Measurements from ENCODE around the gene TMEM187.
"Not testable (repeated sequence)": the region's sequence is repeated elsewhere in the genome, so short reads cannot be mapped to it uniquely, and the experiment has no call there.

TMEM187 gene

GRCh38 chrX:153971450-153972367, 845 bp upstream of the TMEM187 start, which contains the start of gene HCFC1:
HCFC1 (minus strand) TSS chrX:153971818; CDS start chrX:153970840, 978 bp downstream.
- peak; percentile 99 for DNase-seq (ENCODE audit: low read depth, low spot score)

- peak; percentile 44 for DNase-seq (ENCODE audit: low read depth, low spot score)
These were observed 811 bp downstream of the TMEM187 start for GRCh38 chrX:153973127-153974002.

DNA sequence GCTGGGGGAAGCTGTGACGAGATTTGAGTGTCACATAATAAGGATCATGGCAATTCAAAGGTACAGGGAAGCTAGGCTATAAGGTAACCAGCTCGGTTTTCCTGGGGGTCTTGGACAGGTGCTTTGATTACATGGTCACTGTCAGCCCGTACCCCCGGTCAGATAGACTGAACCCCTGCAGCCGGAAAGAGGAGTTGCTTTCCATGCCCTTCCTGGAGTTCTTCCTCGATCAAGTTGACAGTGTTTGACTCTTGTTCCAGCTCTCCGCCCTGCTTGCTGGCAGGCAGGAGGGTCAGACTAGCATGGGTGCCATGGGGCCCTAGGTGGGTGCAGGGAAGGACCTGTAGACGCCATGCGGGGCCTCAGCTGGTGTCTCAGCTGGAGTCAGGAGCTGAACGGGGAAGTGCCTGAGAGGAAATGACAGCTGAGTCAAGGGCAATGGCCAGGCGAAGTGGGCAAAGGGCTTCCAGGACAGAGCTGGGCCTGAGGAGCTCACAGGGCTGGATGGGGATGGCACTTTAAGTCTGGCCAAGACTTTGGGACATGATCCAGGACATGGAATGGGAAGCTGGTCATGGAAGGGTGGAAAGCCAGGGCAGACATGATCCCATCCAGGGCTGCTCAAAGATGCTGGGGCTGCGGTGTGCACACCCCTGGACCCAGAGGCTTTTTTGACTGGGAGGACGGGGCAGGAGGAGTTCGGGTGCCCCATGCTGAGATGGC, 1.6 kb downstream of the TMEM187 start:
- DNase-seq (ENCODE audit: low read depth, low spot score): no peak

- no peak for DNase-seq (ENCODE audit: low read depth, low spot score)
These were observed 2.3 kb downstream of the TMEM187 start for GRCh38 chrX:153974726-153975286.

- not testable (repeated sequence) for DNase-seq (ENCODE audit: low read depth, low spot score)
These were observed 7.8 kb downstream of the TMEM187 start for GRCh38 chrX:153980394-153980793.

GRCh38 chrX:153981231-153981630, 8.7 kb downstream of the TMEM187 start:
- DNase-seq (ENCODE audit: low read depth, low spot score): peak; percentile 63

DNA sequence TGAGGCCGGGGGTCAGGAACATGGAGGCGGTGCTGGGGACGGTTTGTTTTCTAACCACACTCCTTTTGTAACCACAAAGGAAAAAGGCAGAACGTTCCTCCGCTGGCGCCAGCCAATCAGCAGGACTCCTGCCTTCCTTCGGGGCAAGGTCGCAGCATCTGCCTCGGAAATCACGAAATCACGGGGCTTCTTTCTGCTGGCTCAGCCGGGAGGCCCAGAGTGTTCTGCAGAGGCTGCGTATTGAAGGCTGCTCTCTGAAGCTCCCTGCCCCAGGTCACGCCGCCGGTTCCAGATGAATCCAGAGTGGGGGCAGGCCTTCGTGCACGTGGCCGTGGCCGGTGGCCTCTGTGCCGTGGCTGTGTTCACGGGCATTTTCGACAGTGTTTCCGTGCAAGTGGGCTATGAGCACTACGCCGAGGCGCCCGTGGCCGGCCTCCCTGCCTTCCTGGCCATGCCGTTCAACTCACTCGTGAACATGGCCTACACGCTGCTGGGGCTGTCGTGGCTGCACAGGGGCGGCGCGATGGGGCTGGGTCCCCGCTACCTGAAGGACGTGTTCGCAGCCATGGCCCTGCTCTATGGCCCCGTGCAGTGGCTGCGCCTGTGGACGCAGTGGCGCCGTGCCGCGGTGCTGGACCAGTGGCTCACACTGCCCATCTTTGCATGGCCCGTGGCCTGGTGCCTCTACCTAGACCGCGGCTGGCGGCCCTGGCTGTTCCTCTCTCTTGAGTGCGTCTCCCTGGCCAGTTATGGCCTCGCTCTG, 9.4 kb downstream of the TMEM187 start:
- DNase-seq (ENCODE audit: low read depth, low spot score): peak; percentile 83

GRCh38 chrX:153983321-153983801, 10.8 kb downstream of the TMEM187 start:
- no peak for DNase-seq (ENCODE audit: low read depth, low spot score)

- no peak for DNase-seq (ENCODE audit: low read depth, low spot score)
These were observed 12.0 kb downstream of the TMEM187 start for GRCh38 chrX:153984351-153985178.

DNA sequence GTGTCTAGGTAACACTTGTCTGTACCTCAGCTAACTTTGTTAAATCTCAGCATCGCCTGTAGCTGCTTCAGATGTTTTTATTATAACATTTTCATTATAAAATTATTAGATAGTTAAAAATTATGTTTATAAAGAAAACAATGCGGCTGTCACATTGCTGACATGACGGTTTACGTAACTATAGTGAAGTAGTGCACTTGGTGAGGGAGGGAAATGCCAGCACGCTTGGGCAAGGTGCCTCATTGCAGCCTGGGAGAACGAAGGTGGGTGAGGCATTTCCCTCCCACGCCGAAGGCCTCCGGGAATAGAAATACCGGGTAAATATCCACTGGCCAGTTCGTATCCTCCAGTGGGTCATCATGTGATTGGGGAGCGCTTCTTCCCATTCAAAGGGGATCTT, 15.9 kb downstream of the TMEM187 start:
- DNase-seq (ENCODE audit: low read depth, low spot score): no peak

DNA sequence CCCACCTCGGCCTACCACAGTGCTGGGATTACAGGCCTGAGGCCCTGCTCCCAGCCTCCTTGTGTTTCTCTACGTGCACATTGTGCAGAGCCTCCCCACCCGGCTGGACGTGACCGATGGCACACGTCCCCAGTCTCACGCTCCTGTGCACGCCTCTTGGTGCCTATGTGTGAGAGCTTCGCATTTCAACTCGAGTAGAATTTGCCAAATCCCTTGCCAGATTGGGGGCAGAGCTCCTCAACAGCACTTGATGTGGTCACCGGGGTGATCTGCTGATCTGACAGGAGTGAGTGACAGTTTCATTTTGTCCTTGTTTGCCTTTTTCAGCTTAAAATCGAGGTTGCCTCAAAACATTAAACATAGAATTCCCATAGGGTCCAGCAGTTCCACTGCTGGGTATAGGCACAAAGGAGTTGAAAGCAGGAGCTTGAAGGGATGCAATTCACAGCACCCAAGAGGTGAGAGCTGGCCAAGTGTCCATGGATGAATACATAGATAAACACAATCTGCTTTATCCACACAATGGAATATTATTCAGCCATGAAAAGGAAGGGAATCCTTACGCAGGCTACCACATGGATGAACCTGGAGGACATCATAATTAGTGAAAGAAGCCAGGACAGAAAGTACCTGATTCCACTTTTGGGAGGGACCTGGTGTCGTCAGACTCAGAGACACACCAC, 17.6 kb downstream of the TMEM187 start:
- no peak for DNase-seq (ENCODE audit: low read depth, low spot score)

DNA sequence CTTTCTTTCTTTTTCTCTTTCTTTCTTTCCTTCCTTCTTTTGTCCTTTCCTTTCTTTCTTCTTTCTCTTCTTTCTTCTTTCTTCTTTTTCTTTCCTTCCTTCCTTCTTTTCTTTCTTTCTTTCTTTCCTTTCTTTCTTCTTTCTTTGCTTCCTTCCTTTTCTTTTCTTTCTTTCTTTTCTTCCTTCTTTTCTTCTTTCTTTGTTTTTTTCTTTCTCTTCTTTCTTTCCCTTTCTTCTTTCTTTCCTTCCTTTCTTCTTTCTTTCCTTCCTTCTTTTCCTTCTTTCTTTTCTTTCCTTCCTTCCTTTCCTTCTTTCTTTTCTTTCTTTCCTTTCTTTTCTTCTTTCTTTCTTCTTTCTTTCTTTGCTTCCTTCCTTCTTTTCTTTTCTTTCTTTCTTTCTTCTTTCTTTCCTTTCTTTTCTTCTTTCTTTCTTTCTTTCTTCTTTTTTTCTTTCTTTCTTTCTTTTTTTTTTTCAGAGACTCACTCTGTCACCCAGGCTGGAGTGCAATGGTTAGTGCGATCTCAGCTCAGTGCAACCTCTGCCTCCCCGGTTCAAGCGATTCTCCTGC, 18.5 kb downstream of the TMEM187 start:
- no peak for DNase-seq (ENCODE audit: low read depth, low spot score)

DNA sequence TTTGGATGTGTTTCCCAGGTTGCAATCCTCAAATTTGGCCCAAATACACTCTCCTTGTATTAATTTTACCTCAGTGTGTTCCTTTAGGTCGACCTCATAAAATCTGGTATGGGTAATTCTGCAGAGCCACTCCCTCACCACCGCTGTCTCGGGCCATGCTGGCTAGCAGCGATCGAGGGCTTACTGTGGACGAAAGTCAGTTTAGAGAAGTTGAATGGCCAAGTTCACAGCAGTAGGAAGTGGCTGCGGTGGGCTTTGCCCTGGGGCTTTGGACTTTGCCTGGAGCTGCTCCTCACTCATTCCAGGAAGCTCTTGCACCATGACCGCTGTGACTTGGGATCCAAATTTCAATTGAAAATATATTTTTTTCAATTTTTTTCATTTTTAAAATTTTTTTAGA, 19.6 kb downstream of the TMEM187 start:
- no peak for DNase-seq (ENCODE audit: low read depth, low spot score)

- DNase-seq (ENCODE audit: low read depth, low spot score): no peak
These were observed 20.5 kb downstream of the TMEM187 start for GRCh38 chrX:153993079-153993478.

DNA sequence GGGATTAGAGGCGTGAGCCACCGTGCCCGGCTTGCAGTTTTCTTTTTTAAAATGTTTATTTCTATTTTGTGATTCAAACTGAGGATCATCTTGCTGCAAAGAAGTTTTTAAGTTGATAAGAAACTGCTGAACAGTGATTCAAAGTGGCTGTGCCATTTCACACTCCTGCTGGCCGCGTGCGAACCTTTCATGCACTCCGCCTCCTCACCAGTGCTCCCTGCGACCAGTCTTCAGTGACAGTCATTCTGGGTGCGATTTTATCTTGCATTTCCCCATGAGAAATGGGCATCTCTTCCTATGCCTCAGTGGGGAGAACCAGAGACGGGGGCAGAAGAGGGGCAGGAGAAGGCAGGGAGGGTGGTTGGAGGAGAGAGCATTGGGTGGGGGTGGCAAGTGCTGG, 21.4 kb downstream of the TMEM187 start:
- no peak for DNase-seq (ENCODE audit: low read depth, low spot score)

DNA sequence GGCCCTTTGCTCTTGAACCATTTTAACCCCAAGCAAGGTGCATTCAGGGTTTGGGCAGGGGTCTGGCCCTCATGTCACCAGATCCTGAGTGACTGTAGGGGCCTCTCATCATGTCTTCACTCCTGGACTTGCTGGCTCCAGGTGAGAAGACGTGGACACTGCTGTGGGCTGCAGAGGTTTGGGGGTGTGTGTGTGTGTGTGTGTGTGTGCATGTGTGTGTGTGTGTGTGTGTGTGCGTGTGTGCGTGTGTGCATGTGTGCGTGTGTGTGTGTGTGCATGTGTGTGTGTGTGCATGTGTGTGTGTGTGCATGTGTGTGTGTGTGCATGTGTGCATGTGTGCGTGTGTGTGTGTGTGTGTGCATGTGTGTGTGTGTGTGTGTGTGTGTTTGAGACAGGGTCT, 21.8 kb downstream of the TMEM187 start:
- DNase-seq (ENCODE audit: low read depth, low spot score): not testable (repeated sequence)

DNA sequence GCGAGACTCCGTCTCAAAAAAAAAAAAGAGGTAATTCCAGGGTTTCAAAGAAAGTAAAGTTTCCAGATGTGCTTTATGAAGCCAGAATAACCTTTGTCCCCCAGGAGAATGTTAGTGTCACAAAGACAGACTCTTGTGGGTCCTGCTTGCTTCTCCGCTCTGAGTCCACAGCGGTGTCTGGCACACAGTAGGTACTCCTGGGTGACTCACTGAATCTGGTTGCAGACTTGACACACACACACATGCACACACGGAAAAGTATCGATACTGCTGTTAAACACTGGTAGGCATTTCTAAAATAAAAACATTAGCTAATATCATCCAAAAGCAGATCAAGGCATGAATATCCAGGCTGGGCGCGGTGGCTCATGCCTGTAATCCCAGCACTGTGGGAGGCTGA, 22.9 kb downstream of the TMEM187 start:
- no peak for DNase-seq (ENCODE audit: low read depth, low spot score)

DNA sequence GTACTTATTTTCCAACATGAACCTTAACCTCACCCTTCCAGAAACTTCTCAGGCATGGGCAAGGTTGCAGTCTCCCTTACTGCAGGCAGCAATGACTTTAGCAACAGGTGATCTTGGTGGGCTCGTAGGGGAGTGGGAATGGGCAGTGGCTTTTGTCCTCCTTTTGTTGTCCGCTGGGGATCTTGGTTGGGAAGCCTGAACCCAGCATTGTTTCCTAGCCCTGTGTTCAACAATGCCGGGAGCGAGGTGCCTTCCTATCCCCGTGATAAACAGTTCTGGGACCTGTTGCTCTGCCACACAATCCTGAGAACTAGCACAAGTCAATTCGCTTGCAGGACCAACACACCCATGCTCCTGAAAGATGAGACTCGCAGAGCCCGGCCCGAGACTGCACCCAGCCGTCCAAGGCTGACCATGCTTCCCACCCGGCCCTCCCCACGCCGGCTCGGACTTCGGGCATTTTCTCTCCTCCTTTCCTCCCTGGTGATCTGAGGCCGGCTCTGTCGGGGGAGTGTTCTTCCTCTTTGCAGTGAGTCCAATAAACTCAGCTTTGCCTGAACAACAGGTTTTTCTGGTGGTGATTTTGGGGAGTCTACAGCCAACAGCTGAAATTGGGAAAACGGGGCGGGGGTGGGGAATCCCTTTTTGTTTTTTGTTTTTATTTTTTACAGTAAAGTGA, 26.9 kb downstream of the TMEM187 start:
- peak; percentile 65 for DNase-seq (ENCODE audit: low read depth, low spot score)

Measured in ELF-1 (cell line).